Suppressor macrophage treated with lipopolysaccharide for 4 hours (primary cell): Measurements from ENCODE around the gene OXLD1.
"Not testable (repeated sequence)": the region's sequence is repeated elsewhere in the genome, so short reads cannot be mapped to it uniquely, and the experiment has no call there.

Experiments used
- DNase-seq: peaks from one replicate; pipeline ENCODE4 v3.0.0-alpha.2; 2020

OXLD1 gene

DNA sequence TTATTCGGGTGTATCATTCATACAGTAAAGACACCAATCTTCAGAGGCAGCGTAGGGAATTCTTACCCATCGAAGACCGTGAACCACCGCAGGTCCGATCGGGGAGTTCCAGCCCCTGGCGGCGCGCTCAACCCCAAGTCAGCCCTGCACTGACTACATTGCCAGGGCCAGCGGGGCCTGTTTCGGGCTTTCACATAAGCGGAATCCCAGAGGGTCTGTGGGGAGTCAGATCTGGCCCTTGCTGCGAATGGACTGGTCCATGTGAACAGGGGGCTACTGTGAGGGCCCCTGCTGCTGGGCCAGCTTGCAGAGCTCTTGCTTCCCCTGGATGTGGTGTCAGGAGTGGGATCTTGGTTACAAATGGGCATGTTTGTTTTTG lies 17.7 kb downstream of the OXLD1 start:
- DNase-seq, result no peak

DNA sequence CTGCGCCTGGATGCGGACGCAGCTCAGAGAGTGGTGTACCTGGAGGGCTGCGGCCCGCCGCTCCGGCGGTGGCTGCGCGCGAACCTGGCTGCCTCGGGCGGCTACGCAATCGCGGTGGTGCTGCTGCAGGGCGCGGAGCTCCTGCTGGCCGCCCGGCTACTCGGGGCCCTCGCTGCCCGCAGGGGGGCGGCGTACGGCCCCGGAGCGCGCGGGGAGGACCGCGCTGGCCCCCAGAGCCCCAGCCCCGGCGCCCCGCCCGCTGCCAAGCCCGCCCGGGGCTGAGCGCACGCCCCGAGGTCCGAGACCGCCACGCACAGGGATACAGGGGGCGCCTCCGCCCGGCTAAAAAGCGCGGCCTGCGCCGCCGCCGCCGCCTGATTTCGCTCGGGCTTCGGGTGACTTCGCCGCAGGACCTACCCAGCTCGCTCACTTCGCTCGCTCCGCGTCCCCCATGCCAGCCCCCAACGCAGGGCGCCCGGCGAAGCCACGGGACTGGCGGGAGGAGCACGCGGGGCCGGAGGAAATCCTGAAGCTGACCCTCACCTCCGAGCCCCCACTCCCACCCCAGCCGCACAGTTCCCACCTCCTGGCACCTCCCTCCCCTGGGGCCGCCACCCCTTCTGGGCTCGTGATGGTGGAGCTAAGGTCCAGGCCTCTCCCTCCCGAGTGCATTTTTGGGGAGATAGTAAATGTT lies 18.2 kb downstream of the OXLD1 start:
- no peak for DNase-seq

DNA sequence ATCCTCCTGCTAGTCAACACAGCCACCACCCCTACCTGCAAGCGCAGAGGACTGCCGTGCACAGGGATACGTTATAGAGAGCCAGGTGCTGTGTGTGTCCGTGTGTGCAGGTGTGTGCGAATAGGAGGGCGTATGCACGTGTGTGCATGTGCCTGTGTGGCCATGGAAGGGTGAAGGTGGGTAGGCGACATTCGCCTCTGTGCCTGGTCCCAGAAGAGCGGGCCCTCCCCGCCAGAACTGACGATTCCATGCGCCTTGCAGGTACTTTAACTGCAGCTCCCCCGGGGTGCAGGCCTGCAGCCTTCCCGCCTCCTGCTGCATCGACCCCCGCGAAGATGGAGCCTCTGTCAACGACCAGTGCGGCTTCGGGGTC lies 18.8 kb downstream of the OXLD1 start:
- DNase-seq, result no peak

DNA sequence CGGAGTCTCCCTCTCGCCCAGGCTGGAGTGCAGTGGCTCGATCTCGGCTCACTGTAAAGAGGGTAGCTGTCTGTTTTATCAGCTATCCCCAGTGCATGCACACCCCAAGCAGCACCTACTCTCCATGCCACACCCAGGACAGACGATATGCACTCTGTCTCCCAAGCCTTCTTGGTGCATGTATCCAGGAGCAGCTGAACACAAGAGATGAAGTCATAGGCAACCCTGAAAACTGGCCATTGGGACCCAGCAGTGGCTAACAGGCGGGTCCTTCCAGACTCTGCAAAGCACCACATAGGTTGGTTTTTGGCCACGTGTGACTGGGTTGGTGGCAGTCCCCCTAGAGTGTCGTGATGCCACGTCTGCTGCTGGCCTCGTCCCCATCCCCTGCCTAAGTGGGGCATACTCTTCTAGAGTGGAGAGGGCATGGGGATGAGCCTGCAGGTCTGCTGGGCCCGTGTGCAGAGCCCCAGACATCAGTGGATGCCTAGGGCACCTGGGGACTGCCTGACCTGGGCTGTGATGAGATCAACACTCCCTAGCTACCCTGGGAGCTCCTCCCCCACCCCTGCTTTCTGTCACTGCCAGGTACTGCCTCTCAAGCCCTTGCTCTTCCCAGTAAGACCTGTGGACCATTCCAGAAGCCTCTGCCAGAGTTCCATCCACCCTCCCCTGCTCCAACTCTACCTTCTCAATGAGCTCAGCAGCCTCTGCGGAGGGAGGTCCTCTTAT lies 19.4 kb downstream of the OXLD1 start:
- no peak for DNase-seq

DNA sequence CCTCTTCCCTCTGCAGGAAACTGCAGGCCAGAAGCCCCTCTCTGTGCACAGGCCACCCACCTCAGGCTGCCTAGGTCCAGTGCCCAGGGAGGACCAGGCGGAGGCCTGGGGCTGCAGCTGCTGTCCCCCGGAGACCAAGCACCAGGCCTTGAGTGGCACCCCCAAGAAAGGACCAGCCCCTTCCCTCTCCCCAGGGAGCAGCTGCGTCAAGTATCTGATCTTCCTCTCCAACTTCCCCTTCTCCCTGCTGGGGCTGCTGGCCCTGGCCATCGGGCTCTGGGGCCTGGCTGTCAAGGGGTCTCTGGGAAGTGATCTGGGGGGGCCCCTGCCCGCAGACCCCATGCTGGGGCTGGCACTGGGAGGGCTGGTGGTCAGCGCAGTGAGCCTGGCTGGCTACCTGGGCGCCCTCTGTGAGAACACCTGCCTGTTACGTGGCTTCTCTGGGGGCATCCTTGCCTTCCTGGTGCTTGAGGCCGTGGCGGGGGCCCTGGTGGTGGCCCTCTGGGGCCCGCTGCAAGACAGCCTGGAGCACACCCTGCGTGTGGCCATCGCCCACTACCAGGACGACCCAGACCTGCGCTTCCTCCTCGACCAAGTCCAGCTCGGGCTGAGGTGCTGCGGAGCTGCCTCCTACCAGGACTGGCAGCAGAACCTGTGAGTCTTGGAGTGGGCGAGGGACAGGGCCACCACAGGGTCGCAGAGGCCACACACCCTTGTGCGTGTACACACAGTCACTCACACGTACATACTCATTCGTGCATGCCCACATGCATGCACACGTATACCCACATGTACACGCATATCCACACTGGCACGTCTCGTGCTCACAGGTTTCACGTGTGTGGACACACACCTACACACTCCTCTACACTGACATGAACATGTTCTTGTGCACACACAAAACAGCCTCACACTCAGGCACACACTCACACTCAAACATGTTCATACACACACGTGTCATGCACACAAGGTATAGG lies 21.1 kb downstream of the OXLD1 start:
- DNase-seq, result no peak

DNA sequence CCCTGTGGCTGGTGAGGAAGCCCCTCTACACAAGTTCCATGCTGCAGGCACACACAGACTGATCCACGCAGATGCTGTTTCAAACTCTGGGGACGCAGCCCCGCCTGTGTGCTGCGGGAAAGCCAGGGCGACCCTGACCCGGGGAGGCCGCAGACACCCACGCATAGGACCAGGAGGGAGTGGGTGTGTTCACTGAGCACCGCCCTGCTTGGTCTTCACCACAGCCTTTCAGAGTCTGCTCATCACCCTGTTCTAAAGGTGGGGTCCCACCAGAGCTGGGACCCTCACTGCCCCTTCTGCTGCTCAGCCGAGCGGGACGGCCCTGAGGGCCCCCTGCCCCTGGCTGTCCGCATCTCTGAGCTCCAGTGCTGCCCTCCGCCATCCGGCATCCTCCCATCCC lies 21.9 kb downstream of the OXLD1 start:
- DNase-seq, result no peak

DNA sequence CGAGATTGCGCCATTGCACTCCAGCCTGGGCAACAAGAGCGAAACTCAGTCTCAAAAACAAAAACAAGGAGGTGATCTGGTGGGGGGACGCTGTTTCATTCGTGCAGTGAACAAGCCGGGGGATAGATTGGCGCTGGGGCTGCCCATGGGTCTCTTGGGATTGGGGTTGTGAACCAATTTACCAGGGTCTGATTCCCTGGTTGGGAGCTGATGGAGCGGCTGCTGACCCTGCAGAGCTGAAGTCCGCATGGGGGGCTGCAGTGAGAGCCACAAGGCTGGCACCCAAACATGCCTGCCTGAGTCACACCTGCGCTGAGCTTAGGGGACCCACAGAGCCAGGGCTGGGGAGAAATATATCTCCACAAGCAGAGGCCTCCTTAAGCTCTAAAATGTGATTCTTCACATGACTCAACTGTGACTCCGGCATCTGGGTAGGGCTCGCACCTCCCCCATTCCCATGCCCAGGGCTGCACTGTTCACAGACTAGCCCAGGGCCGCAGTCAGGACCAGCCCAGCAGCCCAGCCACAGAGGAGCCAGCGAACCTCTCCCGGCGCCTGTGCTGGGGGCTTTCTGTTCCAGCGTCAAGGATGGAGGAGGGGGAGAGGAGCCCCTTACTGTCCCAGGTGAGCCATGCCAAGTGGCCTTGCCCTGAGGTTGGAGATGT lies 24.4 kb downstream of the OXLD1 start:
- DNase-seq, result no peak

DNA sequence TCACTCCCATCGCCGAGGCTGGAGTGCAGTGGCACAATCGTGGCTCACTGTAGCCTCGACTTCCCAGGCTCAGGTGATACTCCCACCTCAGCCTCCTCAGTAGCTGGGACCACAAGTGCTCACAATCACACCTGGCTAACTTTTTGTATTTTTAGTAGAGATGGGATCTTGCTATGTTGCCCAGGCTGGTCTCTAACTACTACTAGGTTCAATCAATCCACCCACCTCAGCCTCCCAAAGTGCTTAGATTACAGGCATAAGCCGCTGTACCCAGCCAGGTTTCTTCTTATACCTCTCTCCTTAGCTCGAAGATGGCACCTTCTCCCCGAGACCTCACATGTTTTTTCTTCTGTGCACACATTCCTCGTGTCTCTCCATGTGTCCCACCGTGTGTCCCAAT lies 26.4 kb downstream of the OXLD1 start:
- DNase-seq, result no peak

DNA sequence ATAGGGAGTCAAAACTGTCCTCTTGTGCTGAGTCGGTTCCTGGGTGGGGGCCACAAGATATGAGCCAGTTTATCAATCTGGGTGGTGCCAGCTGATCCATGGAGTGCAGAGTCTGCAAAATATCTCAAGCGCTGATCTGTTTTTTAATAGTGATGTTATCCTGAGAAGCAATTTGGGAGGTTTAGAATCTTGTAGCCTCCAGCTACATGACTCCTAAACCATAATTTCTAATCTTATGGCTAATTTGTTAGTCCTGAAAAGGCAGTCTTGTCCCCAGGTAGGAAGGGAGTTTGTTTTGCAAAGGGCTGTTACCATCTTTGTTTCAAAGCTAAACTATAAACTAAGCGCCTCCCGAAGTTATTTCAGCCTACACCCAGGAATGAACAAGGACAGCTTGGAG lies 27.7 kb downstream of the OXLD1 start:
- DNase-seq, result no peak

DNA sequence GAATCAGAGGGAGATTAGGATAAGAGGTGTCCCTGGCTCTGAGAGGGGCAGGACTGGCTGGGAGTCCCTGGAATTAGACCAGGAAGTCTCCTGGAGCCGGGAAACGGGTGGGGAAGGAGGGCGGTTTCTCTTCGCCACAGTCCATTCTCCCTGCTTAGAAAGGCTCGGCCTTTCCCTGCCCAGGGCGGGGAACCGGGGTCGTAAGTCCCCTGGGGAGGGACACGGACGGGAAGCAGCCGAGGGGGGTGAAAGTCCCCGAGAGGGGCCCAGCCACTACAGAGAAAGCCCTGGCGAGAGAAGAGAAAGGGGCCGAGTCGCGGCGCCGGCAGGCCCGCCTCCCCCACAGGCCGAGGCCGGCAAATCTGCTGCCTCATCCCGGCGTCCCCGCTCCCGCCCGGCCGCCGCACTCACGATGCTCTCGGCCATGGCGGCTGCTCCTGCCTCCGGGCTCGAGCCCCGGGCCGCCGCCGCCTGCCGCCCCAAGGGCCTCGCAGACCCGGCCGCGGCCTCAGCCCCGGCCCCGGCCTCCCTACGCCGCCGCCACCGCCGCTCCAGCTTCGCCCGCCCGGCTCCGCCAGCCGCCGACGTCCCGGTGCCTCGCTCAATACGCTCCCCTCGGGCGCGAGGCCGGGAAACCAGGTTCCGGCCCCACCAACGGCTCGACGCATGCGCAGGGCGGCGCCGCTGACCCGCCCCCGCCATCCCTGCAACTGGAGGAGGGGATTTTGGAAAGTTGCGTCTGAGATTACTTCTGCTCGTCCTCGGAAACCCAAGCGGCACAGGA lies 29.7 kb downstream of the OXLD1 start, which contains the start of the genes NPLOC4 and TSPAN10:
TSS of gene NPLOC4 (minus strand) at position 608 of the 784 bp plus-strand sequence. CDS start at position 426, 182 bp downstream.
TSS of gene TSPAN10 (plus strand) at position 692 of the 784 bp plus-strand sequence. CDS start 5,217 bp downstream, outside the sequence.
- DNase-seq, result peak; percentile 97

DNA sequence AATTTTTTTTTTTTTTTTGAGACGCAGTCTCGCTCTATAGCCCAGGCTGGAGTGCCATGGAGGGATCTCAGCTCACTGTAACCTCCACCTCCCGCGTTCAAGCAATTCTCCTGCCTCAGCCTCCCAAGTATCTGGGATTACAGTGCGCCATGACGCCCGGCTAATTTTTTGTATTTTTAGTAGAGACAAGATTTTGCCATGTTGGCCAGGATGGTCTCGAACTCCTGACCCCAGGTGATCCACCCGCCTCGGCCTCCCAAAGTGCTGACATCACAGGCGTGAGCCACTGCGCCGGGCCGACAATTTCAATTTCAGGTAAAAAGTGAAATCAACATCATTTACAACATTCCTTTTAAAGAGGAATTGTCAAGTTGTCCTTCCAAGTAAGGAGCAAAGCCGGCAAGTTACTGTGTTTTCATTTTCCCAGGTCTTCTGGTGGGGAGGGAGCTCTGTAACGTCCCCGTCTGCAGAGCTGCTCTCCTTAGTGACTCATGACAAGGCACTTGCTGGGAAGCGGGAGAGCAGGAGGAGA lies 30.4 kb downstream of the OXLD1 start:
- peak; percentile 41 for DNase-seq

DNA sequence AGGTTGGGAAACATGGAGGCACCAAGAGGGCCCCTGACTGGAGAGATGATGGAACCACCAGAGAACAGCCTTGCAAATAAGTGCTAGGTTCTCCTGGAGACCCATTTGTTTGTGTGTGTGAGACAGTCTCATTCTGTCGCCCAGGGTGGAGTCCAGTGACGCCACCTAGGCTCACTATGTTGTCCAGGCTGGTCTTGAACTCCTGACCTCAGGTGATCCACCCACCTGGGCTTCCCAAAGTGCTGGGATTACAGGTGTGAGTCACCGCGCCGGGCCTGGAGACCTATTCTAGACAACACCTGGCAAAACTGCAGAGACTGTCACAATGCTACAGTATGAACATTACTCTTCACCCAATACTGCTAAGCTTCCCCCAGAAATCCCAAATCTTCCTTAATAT lies 31.0 kb downstream of the OXLD1 start:
- no peak for DNase-seq

DNA sequence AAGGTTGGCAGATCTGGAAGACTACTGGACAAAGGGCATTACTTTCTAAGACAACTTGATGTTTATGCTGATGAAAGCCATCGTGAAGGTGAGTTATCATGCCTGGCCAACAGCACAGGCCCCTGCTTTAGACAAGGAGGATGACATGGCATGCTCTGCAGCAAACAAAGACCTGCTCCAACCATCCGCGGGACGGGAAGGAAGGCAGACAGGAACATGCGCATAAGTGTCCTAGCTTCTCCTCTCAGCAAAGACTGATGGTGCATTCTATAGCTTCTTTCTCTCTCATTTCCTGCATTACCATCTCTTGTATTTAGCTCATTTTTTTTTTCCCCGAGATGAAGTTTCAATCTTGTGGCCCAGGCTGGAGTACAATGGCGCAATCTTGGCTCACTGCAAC lies 34.9 kb downstream of the OXLD1 start:
- DNase-seq, result no peak

DNA sequence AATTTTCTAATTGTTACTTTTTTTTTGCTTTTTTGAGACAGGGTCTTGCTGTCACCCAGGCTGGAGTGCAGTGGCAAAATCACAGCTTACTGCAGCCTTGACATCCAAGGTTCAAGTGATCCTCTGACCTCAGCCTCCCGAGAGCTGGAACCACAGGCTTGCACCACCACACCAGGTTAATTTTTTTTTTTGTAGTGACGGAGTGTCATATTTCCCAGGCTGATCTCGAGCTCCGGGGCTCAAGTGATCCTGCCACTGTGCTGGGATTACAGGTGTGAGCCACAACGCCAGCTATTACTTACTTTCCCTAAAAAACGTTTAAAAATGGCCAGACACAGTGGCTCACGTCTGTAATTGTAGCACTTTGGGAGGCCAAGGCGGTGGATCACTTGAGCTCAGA lies 36.1 kb downstream of the OXLD1 start:
- no peak for DNase-seq

DNA sequence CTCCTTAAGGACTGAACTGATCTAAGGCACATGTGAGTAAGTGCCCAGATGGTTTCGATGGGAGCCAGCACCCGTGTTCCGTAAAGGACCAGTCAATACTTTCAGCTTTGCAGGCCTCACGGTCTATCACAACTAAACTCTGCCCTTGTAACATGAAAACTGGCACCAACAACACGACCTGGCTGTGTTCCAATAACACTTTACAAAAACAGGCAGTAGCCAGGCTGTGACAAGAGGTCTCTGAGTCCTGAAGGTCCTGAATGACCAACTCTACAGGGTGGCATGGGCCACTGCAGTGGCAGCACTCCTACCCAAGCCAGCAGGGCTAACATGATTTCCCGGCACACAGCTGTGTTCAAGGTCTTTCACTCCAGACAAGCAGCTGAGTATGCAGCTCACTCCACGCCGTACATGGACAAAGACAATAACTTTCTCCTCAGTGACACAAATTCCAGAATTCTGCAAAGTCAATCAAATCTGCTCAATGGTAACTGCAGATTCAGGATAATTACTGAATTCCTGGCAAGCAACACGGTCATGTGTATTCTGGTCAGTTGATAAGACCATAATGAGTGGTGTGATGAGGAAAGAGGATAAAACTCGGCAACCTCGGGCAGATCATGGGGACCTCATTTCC lies 44.8 kb downstream of the OXLD1 start:
- no peak for DNase-seq

DNA sequence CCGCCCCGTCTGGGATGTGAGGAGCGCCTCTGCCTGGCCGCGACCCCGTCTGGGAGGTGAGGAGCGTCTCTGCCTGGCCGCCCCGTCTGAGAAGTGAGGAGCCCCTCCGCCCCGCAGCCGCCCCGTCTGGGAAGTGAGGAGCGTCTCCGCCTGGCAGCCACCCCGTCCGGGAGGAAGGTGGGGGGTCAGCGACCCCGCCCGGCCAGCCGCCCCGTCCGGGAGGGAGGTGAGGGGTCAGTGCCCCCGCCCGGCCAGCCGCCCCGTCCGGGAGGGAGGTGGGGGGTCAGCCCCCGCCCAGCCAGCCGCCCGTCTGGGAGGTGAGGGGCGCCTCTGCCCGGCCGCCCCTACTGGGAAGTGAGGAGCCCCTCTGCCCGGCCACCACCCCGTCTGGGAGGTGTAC lies 48.1 kb downstream of the OXLD1 start:
- DNase-seq, result not testable (repeated sequence)

DNA sequence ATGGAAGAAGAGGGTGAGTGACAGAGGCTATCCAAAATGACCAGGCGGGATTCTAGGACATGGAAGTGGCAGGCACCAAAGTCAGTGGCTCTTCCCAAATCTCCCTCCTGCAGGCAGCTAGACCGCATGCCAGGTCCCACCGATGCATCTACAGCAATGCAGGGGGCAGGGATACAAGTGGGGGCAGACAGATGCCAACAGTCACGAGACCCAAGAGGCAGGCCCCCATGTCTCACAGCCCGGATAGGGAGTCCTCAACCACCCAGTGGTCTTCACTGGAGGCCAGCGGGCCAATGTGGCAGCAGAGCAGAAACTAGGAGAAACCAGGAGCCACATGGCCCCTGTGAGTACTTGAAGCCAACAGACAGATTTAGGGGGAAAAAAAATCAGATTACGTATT lies 49.5 kb downstream of the OXLD1 start:
- DNase-seq, result no peak

DNA sequence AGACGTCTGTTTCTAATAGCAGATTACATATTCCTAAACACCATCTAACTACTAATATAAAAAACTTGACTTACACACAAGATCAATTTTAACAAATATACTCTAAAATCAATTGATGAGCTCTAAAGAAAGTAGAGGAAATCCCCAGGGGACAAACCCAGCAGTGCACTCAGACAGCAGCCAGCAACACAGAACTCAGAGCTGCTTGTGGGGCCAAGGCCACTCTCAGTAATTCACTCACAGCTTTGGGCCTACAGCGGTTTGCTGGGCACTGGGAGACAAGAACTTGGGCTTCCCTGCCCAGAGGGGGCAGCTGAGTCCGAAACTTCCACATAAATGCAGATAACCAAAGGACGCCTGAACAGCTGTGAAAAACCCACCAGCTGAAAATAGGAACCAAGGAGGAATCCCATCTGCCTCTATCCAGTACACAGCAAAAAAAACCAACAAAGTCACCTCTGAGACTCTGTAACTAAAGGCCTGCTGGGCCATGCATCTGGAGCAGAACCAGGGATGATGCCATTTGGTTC lies 50.9 kb downstream of the OXLD1 start:
- no peak for DNase-seq
